ENCODE data around the gene MMP27. TPM values are rescaled to one million over a fixed set of nuclear protein-coding genes. Genes with fewer than 3 reads are reported as not detected.

The MMP27 gene
- total RNA-seq, 1 experiment from 2014 or later, result not detected

- no peaks in the 10 kb centered on the region for H3K36me3 ChIP-seq (ENCODE audit: control insufficient read depth, insufficient read depth, low read length)
- CTCF ChIA-PET, result no interaction called here
- DNase-seq (ENCODE audit: low read depth, low spot score), result no peak
- H3K27me3 ChIP-seq (ENCODE audit: control insufficient read depth, insufficient read depth, low read length), result peaks cover 11% of the 10 kb centered on the region
- H3K4me3 ChIP-seq (ENCODE audit: low read depth in 2 of 2, low read length in 2 of 2), result no peak overlapping the region
- BruUV-seq (replicated peaks), result no TSS peak
- H3K4me1 ChIP-seq (ENCODE audit: control insufficient read depth, insufficient read depth, low read length), result no peaks in the 10 kb centered on the region
- no peak for ATAC-seq
- H3K9me3 ChIP-seq (ENCODE audit: control insufficient read depth, insufficient read depth, low read depth, low read length), result no peaks in the 10 kb centered on the region
- intact Hi-C loops (cut with micrococcal nuclease; ENCODE audit: unreplicated experiment), result no loop called here
- TF ChIP-seq TCF7L2 (IDR thresholded peaks at IDR 0.05; ENCODE audit: low read depth, low read length) (no peak), REST (IDR thresholded peaks at IDR 0.05; ENCODE audit: insufficient read depth in 1 of 2, low read depth in 2 of 2, low read length in 1 of 2) (no peak), POLR2AphosphoS5 (IDR thresholded peaks at IDR 0.05; ENCODE audit: low read depth, low read length) (no peak), CTCF (IDR thresholded peaks at IDR 0.05) (no peak), SIN3A (IDR thresholded peaks at IDR 0.05; ENCODE audit: borderline replicate concordance, insufficient read depth, low read depth, low read length) (no peak)
- POLR2A ChIA-PET, result no interaction called here
- H3K27ac ChIP-seq (ENCODE audit: low read length), result no peak overlapping the region
- in situ Hi-C loops (cut with HindIII; ENCODE audit: low pct_unique_long_range_greater_than_20kb, low sequenced_read_pairs), result no loop called here
These were observed 3.8 kb upstream of the MMP27 start for GRCh38 chr11:102709201-102709945.

GRCh38 chr11:102708654-102709053 is 3.1 kb upstream of the MMP27 start:
- in situ Hi-C loops (cut with HindIII; ENCODE audit: low pct_unique_long_range_greater_than_20kb, low sequenced_read_pairs), result no loop called here
- no peak for ATAC-seq
- Histone ChIP-seq H3K36me3 (ENCODE audit: control insufficient read depth, insufficient read depth, low read length) (no peaks in the 10 kb centered on the region), H3K4me3 (ENCODE audit: low read depth in 2 of 2, low read length in 2 of 2) (no peak overlapping the region), H3K4me1 (ENCODE audit: control insufficient read depth, insufficient read depth, low read length) (no peaks in the 10 kb centered on the region), H3K9me3 (ENCODE audit: control insufficient read depth, insufficient read depth, low read depth, low read length) (no peaks in the 10 kb centered on the region), H3K27ac (ENCODE audit: low read length) (no peak overlapping the region), H3K27me3 (ENCODE audit: control insufficient read depth, insufficient read depth, low read length) (peaks cover 7% of the 10 kb centered on the region)
- DNase-seq (ENCODE audit: low read depth, low spot score), result no peak
- POLR2A ChIA-PET, result no interaction called here
- no TSS peak for BruUV-seq (replicated peaks)
- intact Hi-C loops (cut with micrococcal nuclease; ENCODE audit: unreplicated experiment), result no loop called here
- no peak for TF ChIP-seq REST (IDR thresholded peaks at IDR 0.05; ENCODE audit: insufficient read depth in 1 of 2, low read depth in 2 of 2, low read length in 1 of 2)
- no peak for TF ChIP-seq CTCF (IDR thresholded peaks at IDR 0.05)
- CTCF ChIA-PET, result no interaction called here
